GM10847 (cell line): ENCODE measurements around the gene MRFAP1.

ENCODE experiments used
- POLR2A ChIP-seq: IDR thresholded peaks from 2 replicates; pipeline ENCODE4 v1.6.1; 2011; ENCODE audit not compliant: insufficient read length; ENCODE audit errors: extremely low read depth

The MRFAP1 gene

GRCh38 chr4:6668391-6668790, 27.9 kb downstream of the MRFAP1 start:
- no peak for TF ChIP-seq POLR2A

- no peak for TF ChIP-seq POLR2A
Measured at GRCh38 chr4:6671648-6672047, 31.2 kb downstream of the MRFAP1 start.

GRCh38 chr4:6672131-6672530, 31.6 kb downstream of the MRFAP1 start:
- TF ChIP-seq POLR2A = no peak

DNA sequence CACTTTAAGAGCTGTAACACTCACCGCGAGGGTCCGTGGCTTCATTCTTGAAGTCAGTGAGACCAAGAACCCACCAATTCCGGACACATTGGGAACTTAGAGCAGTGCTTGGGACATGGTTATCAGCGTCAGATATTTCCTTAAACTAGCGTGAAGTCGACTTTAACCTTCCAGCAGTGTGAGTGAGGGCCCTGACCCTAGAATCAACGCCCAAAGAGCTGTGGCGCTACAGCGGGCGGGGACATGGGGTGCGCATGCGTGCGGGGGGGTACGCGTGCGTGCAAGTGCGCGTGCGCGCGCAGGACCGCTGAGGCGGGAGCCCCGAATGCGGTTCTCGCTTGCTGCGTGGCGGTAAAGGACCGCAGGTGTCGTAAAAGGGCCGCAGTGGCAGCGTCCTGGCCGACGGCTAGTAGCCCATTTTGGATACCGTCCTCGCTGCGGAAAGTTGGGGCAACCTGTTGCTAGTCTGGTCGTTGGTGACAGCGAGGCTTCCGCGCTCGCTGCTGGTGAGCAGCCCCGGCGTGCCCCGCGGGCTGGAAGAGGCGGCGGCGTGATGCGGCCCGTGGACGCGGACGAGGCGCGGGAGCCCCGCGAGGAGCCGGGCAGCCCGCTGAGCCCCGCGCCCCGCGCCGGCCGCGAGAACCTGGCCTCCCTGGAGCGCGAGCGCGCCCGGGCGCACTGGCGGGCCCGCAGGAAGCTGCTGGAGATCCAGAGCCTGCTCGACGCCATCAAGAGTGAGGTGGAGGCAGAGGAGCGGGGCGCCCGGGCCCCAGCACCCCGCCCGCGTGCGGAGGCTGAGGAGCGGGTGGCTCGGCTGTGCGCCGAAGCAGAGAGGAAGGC, 33.4 kb downstream of the MRFAP1 start:
- TF ChIP-seq POLR2A = peak; percentile 71

- TF ChIP-seq POLR2A = no peak
Measured at GRCh38 chr4:6674500-6675149, 34.1 kb downstream of the MRFAP1 start.

GRCh38 chr4:6676722-6677558, 36.5 kb downstream of the MRFAP1 start:
- no peak for TF ChIP-seq POLR2A

GRCh38 chr4:6680372-6681034, 40.0 kb downstream of the MRFAP1 start:
- TF ChIP-seq POLR2A = no peak

GRCh38 chr4:6681191-6681590, 40.7 kb downstream of the MRFAP1 start:
- no peak for TF ChIP-seq POLR2A

- no peak for TF ChIP-seq POLR2A
Measured at GRCh38 chr4:6682862-6683590, 42.5 kb downstream of the MRFAP1 start.

DNA sequence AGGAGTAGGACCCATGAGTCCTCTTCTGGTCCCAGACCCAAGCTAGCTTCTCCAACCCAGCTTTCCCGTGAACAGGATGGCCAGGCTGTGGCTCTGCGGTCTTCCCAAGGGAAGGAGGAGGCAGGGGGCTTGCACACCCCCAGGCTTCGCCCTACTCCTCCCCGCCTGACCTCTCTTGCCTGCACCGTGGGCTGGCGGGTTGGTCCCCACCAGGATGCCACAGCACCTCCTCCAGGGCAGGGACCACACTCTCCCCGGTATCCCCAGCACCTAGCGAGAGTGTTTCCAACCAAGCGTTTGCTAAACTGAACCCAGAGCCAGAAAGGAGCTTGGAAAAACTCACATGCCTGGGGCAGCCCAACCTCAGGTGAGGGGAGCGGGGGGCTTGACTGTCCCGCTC, 44.2 kb downstream of the MRFAP1 start:
- TF ChIP-seq POLR2A = no peak

DNA sequence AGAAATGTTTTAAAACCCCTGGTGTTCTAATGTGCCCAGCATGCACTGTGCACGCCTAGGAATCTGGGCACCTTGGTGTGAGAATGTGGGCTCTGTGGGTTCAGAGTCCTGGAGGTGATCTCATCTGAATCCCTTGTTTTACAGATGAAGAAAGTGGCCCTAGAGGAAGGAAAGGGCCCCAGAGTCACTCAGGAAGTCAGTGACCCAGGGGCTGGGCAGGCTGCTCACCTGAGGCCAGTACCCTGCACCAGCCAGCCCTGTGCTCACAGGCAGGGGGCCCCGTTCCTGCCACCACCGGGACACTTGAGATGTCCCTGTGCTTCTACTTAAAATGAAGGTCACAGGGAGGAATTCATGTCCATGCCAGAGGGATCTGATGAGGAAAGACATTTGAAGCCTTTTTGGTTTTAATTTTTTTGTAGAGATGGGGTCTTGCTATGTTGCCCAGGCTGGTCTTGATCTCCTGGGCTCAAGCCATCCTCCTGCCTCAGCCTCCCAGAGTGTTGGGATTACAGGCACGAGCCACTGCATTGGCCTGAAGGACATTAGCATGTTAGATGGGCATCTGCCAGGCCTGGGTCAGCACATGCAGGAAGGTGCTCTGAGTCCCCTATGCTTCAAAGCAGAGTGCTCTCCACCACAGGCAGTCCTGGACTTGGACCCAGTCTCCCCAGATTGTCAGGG, 45.8 kb downstream of the MRFAP1 start:
- TF ChIP-seq POLR2A = no peak

DNA sequence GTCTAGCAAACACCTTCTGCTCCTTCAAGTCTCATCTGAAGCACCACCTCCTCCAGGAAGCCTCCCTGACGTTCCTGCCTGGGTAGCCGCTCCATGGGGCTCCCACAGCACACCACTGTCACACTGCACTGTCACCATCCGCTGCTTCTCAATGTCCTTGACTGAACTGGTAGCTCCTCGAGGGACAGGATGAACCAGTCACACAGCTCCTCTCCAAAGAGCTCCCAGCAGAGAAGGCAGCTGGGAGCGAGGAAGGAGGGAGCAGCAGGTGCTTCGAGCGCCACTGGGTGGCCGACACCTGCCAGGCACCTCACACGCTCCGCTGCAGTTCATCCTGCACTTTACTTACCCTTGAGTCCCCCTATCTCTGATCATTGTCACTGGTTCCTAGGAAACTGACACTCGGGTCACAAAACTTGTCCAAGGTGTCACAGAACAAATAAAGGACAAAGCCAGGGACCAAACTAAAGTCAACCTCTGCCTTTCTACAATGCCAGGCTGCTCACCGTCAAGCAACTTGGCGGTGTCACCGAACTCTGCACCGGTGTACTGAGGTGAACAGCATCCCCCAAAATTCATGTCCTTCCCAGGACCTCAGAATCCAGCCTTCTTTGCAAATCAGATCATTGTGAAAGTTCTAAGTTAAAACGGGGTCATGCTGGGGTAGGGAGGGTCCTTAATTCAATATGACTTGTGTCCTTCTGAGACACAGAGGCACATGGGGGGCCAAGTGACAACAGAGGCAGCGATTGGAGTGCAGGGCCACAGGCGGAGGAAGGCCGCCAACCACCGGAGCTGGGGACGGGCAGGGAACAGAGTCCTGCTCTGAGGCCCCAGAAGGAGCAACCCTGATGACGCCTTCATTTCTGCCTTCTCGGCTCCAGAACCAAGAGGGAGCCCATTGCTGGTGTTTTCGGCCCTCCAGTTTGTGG, 47.7 kb downstream of the MRFAP1 start:
- no peak for TF ChIP-seq POLR2A
